Type B pancreatic cell (in vitro differentiated cells): ENCODE measurements around the gene HEXIM1. TPM values are rescaled to one million over a fixed set of nuclear protein-coding genes. Genes with fewer than 3 reads are reported as not detected.

Experiments
- DNase-seq: peaks from one replicate; pipeline ENCODE4 v3.0.0; 2021; ENCODE audit warnings: mixed read lengths; ENCODE audit not compliant: unreplicated experiment; ENCODE audit errors: extremely low spot score
- H3K27ac Mint-ChIP-seq: 2 replicates; pipeline ENCODE4 v1.8.0; 2021; ENCODE audit warnings: mild to moderate bottlenecking, mixed read lengths
- H3K27me3 Mint-ChIP-seq: 2 replicates; pipeline ENCODE4 v1.8.0; 2021; ENCODE audit warnings: mixed read lengths
- H3K36me3 Mint-ChIP-seq: 2 replicates; pipeline ENCODE4 v1.8.0; 2021; ENCODE audit warnings: mixed read lengths
- H3K4me1 Mint-ChIP-seq: one replicate; pipeline ENCODE4 v1.8.0; 2021; ENCODE audit warnings: mixed read lengths; ENCODE audit not compliant: unreplicated experiment
- H3K4me3 Mint-ChIP-seq: 2 replicates; pipeline ENCODE4 v1.8.0; 2021; ENCODE audit warnings: mild to moderate bottlenecking, mixed read lengths
- H3K9me3 Mint-ChIP-seq: 2 replicates; pipeline ENCODE4 v1.8.0; 2021; ENCODE audit warnings: mixed read lengths
- total RNA-seq: library from RNA; stranded (reverse); gene quantifications from 2 replicates; pipeline ENCODE4 v1.2.1, GENCODE V29; 2021; ENCODE audit warnings: low replicate concordance
- TF ChIP-seq, protein P1 (sequence below): fragments of 200-600 bp; sonication (generic); conservative IDR thresholded peaks from 2 replicates; pipeline ENCODE4 v1.5.0; 2021; ENCODE audit warnings: antibody characterized with exemption, mild to moderate bottlenecking

The HEXIM1 gene
- total RNA-seq, 1 donor from 2014 or later: 27.5 TPM

DNA sequence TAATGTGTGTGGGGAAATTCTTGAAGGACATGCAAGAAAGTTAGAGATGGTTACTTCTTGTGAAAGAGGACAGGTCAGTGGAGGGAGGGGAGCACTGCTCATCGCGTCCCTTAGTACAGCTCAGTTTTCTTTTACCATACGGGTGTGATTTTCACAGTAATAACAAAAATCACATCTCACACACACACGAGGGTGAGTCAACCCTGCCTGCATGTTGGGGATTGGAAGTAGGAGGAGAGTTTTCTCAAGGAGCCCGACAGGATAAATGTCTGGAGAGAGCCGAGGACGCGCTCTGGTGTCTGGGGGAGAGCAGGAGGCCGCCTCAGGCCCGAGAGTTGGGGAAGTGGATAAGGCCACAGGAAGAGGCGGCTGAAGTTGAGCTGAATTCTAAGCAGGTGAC lies 32.4 kb upstream of the HEXIM1 start:
- Mint-ChIP-seq H3K4me1 (peaks cover 8% of the 10 kb centered on the region), H3K36me3 (no peaks in the 10 kb centered on the region), H3K9me3 (no peaks in the 10 kb centered on the region), H3K27ac (no peak overlapping the region), H3K4me3 (no peak overlapping the region), H3K27me3 (no peaks in the 10 kb centered on the region)
- TF ChIP-seq, protein P1, sequence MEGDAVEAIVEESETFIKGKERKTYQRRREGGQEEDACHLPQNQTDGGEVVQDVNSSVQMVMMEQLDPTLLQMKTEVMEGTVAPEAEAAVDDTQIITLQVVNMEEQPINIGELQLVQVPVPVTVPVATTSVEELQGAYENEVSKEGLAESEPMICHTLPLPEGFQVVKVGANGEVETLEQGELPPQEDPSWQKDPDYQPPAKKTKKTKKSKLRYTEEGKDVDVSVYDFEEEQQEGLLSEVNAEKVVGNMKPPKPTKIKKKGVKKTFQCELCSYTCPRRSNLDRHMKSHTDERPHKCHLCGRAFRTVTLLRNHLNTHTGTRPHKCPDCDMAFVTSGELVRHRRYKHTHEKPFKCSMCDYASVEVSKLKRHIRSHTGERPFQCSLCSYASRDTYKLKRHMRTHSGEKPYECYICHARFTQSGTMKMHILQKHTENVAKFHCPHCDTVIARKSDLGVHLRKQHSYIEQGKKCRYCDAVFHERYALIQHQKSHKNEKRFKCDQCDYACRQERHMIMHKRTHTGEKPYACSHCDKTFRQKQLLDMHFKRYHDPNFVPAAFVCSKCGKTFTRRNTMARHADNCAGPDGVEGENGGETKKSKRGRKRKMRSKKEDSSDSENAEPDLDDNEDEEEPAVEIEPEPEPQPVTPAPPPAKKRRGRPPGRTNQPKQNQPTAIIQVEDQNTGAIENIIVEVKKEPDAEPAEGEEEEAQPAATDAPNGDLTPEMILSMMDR: no peak
- no peak for DNase-seq

DNA sequence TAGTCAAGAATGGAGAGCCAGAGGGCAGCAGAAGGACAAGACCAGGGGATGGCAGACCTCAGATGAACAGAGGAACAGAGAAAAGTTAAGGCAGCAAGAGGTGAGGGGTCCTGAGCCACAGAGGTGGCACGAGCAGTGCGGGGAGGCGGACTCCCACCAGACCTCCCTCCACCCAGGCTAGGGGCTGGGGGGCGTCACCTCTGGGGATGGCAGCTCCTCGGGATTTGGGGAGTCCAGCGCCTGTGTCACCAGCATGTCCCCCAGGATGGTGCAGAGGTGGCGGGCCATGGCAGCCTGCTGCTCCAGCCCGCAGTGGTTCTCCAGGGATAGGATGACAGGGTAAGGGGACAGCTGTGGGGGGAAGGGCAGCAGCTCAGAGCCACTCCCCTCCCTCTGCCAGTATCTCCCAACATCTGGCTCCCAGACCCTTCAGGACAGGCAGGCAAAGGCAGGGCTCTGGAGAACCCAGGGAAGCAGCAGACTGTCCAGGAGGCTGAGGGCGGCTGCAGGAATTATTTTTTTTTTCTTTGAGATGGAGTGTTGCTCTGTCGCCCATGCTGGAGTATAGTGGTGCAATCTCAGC lies 31.8 kb upstream of the HEXIM1 start:
- Mint-ChIP-seq H3K27ac (no peak overlapping the region), H3K27me3 (no peaks in the 10 kb centered on the region), H3K4me3 (no peak overlapping the region), H3K9me3 (no peaks in the 10 kb centered on the region), H3K4me1 (peaks cover 8% of the 10 kb centered on the region), H3K36me3 (no peaks in the 10 kb centered on the region)
- TF ChIP-seq, protein P1: no peak
- no peak for DNase-seq

DNA sequence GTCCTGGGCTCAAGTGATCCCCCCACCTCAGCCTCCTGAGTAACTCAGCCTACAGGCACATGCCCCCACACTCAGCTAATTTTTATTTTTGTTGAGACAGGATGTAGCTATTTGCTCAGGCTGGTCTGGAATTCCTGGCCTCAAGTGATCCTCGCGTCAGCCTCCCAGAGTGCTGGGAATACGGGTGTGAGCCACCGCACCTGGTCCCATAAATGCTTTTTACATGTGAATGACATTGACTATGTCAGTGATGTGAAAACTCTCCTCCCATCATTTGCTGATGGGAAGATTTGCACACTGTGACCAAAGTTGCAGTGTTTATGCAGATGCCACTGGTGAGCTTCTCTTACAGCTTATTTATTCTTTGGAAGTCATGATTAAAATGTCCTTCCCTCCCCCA lies 30.9 kb upstream of the HEXIM1 start:
- no peaks in the 10 kb centered on the region for H3K36me3 Mint-ChIP-seq
- no peak overlapping the region for H3K4me3 Mint-ChIP-seq
- no peak overlapping the region for H3K27ac Mint-ChIP-seq
- no peaks in the 10 kb centered on the region for H3K27me3 Mint-ChIP-seq
- H3K4me1 Mint-ChIP-seq: peaks cover 8% of the 10 kb centered on the region
- DNase-seq: no peak
- H3K9me3 Mint-ChIP-seq: no peaks in the 10 kb centered on the region
- TF ChIP-seq, protein P1: no peak

DNA sequence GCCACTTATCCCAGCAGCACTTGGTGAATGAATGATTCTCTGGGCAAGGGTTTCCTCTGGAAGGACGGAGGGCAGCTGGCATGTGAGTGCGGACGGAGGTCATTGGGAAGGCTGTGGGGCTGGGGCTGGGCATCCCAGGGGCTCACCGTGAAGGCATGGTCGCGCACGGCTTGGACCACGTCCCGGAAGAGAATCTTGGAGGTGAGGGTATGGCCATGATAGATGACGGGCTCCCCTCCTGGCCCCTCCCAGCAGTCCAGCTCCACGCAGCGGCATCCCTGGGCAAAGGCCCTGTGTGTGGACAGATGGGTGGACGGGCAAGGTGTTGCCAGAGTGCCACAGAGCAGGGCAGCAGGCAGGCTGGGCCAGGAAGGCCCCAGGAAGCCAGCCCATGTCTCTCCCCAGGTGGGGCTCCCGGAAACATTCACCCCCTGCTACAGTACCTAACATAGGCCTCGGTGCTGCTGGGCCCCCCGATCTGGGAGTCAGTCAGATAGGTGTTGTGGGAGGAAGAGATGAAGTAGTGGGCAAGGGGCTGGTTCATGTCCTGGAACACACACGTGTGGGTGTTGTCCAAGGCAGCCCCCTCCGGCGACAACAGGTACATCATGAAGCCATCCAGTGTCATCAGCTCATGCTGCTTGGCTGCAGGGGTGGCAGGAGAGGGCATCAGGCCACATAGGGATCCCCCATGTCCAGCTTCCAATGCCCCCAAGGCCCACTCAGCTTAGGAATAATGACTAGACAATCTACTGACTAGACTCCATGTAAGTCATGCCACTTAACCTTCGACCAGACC lies 30.2 kb upstream of the HEXIM1 start:
- no peak for DNase-seq
- H3K36me3 Mint-ChIP-seq: no peaks in the 10 kb centered on the region
- no peaks in the 10 kb centered on the region for H3K9me3 Mint-ChIP-seq
- no peaks in the 10 kb centered on the region for H3K27me3 Mint-ChIP-seq
- H3K4me1 Mint-ChIP-seq: peaks cover 10% of the 10 kb centered on the region
- H3K27ac Mint-ChIP-seq: no peak overlapping the region
- no peak overlapping the region for H3K4me3 Mint-ChIP-seq
- TF ChIP-seq, protein P1: no peak

DNA sequence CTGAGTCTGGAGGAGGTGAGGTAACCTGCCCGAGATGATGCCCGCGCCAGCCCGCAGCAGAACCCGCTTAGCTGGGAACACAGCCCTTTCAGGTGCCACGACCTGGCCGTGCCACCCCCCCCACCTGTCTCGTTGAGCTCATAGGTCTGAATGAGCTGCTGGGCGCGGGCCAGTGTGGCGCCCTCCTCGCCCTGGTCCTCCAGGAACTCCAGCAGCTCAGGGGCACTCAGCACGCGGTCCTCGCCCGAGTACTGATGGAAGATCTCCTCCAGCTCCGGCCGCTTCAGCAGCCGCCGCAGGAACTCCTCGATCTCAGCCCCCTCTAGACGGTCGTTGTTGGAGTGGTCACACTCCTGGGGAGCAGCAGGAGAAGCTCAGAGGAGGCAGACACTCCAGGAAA lies 29.6 kb upstream of the HEXIM1 start:
- peaks cover 14% of the 10 kb centered on the region for H3K4me1 Mint-ChIP-seq
- DNase-seq: no peak
- H3K27me3 Mint-ChIP-seq: no peaks in the 10 kb centered on the region
- H3K9me3 Mint-ChIP-seq: no peaks in the 10 kb centered on the region
- TF ChIP-seq, protein P1: no peak
- H3K27ac Mint-ChIP-seq: no peak overlapping the region
- no peaks in the 10 kb centered on the region for H3K36me3 Mint-ChIP-seq
- no peak overlapping the region for H3K4me3 Mint-ChIP-seq
